Posterior vena cava (tissue), 2 donors: ENCODE results near the gene RPS6KA1. TPM values are rescaled to one million over a fixed set of nuclear protein-coding genes. Genes with fewer than 3 reads are reported as not detected.

Experiments used
- microRNA-seq, 2 donors: library from miRNA; unstranded; fragments of <30 nt; microRNA quantifications; one replicate each; pipeline ENCODE4 v1.2.0, GENCODE V29; 2020 to 2021; ENCODE audit warnings: borderline microRNAs expressed in 2 of 2
- total RNA-seq, 2 donors: library from RNA; stranded (reverse); fragmentation: NEBNext Ultra II Directional; extraction: Animal tissue kit (Norgen Biotek cat#: 25700); gene quantifications; one replicate each; pipeline ENCODE4 v1.2.1, GENCODE V29; 2021
- donor health status: DM: yes; HTN: yes; CAD: no.
- donor health status: DM: yes; HTN: yes; CAD: no.

RPS6KA1 gene
- total RNA-seq, 2 donors from 2014 or later = 10.2 to 13.9 TPM

Small RNA genes within 50 kb of the gene (microRNA-seq; reads per million reads assigned to microRNA genes)
- 0.78 to 1.6 reads per million in 2 donors for gene MIR1976

Other genes starting within 250 kb of the RPS6KA1 start
- 100 to 1,000 TPM; 163 to 190 TPM for gene SH3BGRL3, start 249.7 kb upstream of the RPS6KA1 start, total RNA-seq
- gene UBXN11, start 223.1 kb upstream of the RPS6KA1 start, total RNA-seq = 10 to 100 TPM; 12.2 to 17.1 TPM
- gene CD52, start 211.8 kb upstream of the RPS6KA1 start, total RNA-seq = 10 to 100 TPM in 1 of 2 donors, 1 to 10 TPM in 1; 7.0 to 16.1 TPM
- gene CRYBG2, start 175.6 kb upstream of the RPS6KA1 start, total RNA-seq = under 1 TPM in 1 of 2 donors, not detected in 1; 0.52 TPM
- not detected for gene ZNF683, start 157.0 kb upstream of the RPS6KA1 start, total RNA-seq
- not detected for gene LIN28A, start 118.9 kb upstream of the RPS6KA1 start, total RNA-seq
- gene DHDDS, start 97.4 kb upstream of the RPS6KA1 start, total RNA-seq = 10 to 100 TPM; 43.3 to 45.2 TPM
- 100 to 1,000 TPM; 129 to 265 TPM for gene HMGN2, start 57.3 kb upstream of the RPS6KA1 start, total RNA-seq
- 10 to 100 TPM; 48.1 to 48.6 TPM for gene ARID1A, start 166.3 kb downstream of the RPS6KA1 start, total RNA-seq